ENCODE results near the gene ABHD17A. TPM values are rescaled to one million over a fixed set of nuclear protein-coding genes. Genes with fewer than 3 reads are reported as not detected.

Gene ABHD17A
- total RNA-seq, 1 experiment from 2014 or later = 102 TPM

- TF ChIP-seq EZH2 (IDR thresholded peaks at IDR 0.05; ENCODE audit: low read length, unreplicated experiment) = no peak
- TF ChIP-seq CTCF (conservative IDR thresholded peaks at IDR 0.05; ENCODE audit: low read depth, low read length) = peak; percentile 70
- no peak for TF ChIP-seq EZH2phosphoT487 (IDR thresholded peaks at IDR 0.05; ENCODE audit: borderline replicate concordance, low read length)
- Histone ChIP-seq H3K36me3 (ENCODE audit: low read depth, low read length) (no peaks in the 10 kb centered on the region), H3K9ac (ENCODE audit: low read length) (peak overlapping the region; percentile 31), H2AFZ (ENCODE audit: low read length) (peak overlapping the region; percentile 89), H4K20me1 (ENCODE audit: low read length) (no peaks in the 10 kb centered on the region), H3K4me2 (ENCODE audit: low read length) (peak overlapping the region; percentile 92), H3K79me2 (ENCODE audit: low read length) (no peaks in the 10 kb centered on the region), H3K27me3 (ENCODE audit: low read length) (no peaks in the 10 kb centered on the region), H3K4me1 (ENCODE audit: insufficient read depth, low read length) (peaks cover 8% of the 10 kb centered on the region; the same call in 1 of the 2 replicates), H3K27ac (ENCODE audit: low read length) (no peak overlapping the region), H3K9me3 (ENCODE audit: low read length) (no peaks in the 10 kb centered on the region), H3F3A (ENCODE audit: low read length, unreplicated experiment) (no peaks in the 10 kb centered on the region), H3K4me3 (ENCODE audit: low read length) (peak overlapping the region; percentile 67), H3K9me2 (replicated peaks; ENCODE audit: low read length) (no peaks in the 10 kb centered on the region)
- ATAC-seq = peak; percentile 80
- peak; percentile 76 for DNase-seq
- CTCF ChIA-PET = interaction anchor here (1.0 kb wide), 1 partner anchor 65 kb away, joined by 3 read pairs; no protein-coding TSS in a partner anchor
- intact Hi-C loops (cut with micrococcal nuclease) = no loop called here
- POLR2A ChIA-PET (ENCODE audit: unreplicated experiment) = no interaction called here
- no TSS peak for BruUV-seq (replicated peaks)
Measured at GRCh38 chr19:1929021-1929742, 43.9 kb upstream of the ABHD17A start.

- intact Hi-C loops (cut with micrococcal nuclease) = no loop called here
- ATAC-seq (no peak), DNase-seq (no peak)
- ChIA-PET POLR2A (ENCODE audit: unreplicated experiment) (no interaction called here), CTCF (no interaction called here)
- no peak overlapping the region for H3K9ac ChIP-seq (ENCODE audit: low read length)
- H3K9me3 ChIP-seq (ENCODE audit: low read length) = no peaks in the 10 kb centered on the region
- no peak overlapping the region for H3K4me3 ChIP-seq (ENCODE audit: low read length)
- H2AFZ ChIP-seq (ENCODE audit: low read length) = no peak overlapping the region
- H3K27me3 ChIP-seq (ENCODE audit: low read length) = no peaks in the 10 kb centered on the region
- TSS peak; percentile 62 for BruUV-seq (replicated peaks)
- TF ChIP-seq CTCF (conservative IDR thresholded peaks at IDR 0.05; ENCODE audit: low read depth, low read length) (no peak), EZH2 (IDR thresholded peaks at IDR 0.05; ENCODE audit: low read length, unreplicated experiment) (no peak), EZH2phosphoT487 (IDR thresholded peaks at IDR 0.05; ENCODE audit: borderline replicate concordance, low read length) (no peak)
- peaks cover 8% of the 10 kb centered on the region; the same call in 1 of the 2 replicates for H3K4me1 ChIP-seq (ENCODE audit: insufficient read depth, low read length)
- H3F3A ChIP-seq (ENCODE audit: low read length, unreplicated experiment) = no peaks in the 10 kb centered on the region
- H3K4me2 ChIP-seq (ENCODE audit: low read length) = no peak overlapping the region
- H3K36me3 ChIP-seq (ENCODE audit: low read depth, low read length) = peaks cover 4% of the 10 kb centered on the region; the same call in 1 of the 2 replicates
- H3K9me2 ChIP-seq (replicated peaks; ENCODE audit: low read length) = no peaks in the 10 kb centered on the region
- no peaks in the 10 kb centered on the region for H4K20me1 ChIP-seq (ENCODE audit: low read length)
- H3K79me2 ChIP-seq (ENCODE audit: low read length) = no peaks in the 10 kb centered on the region
- no peak overlapping the region for H3K27ac ChIP-seq (ENCODE audit: low read length)
Measured at GRCh38 chr19:1925544-1925943, 40.2 kb upstream of the ABHD17A start.

- no peak for TF ChIP-seq EZH2 (IDR thresholded peaks at IDR 0.05; ENCODE audit: low read length, unreplicated experiment)
- TF ChIP-seq CTCF (conservative IDR thresholded peaks at IDR 0.05; ENCODE audit: low read depth, low read length) = no peak
- no peak for TF ChIP-seq EZH2phosphoT487 (IDR thresholded peaks at IDR 0.05; ENCODE audit: borderline replicate concordance, low read length)
- POLR2A ChIA-PET (ENCODE audit: unreplicated experiment) = no interaction called here
- CTCF ChIA-PET = no interaction called here
- Histone ChIP-seq H3K4me3 (ENCODE audit: low read length) (no peak overlapping the region), H3K36me3 (ENCODE audit: low read depth, low read length) (peaks cover 4% of the 10 kb centered on the region; the same call in 1 of the 2 replicates), H3K4me1 (ENCODE audit: insufficient read depth, low read length) (peaks cover 3% of the 10 kb centered on the region; the same call in 1 of the 2 replicates), H4K20me1 (ENCODE audit: low read length) (no peaks in the 10 kb centered on the region), H3K27me3 (ENCODE audit: low read length) (no peaks in the 10 kb centered on the region), H3K9me2 (replicated peaks; ENCODE audit: low read length) (no peaks in the 10 kb centered on the region), H3K27ac (ENCODE audit: low read length) (no peak overlapping the region), H2AFZ (ENCODE audit: low read length) (no peak overlapping the region), H3K4me2 (ENCODE audit: low read length) (no peak overlapping the region), H3K9ac (ENCODE audit: low read length) (no peak overlapping the region), H3K79me2 (ENCODE audit: low read length) (no peaks in the 10 kb centered on the region), H3F3A (ENCODE audit: low read length, unreplicated experiment) (no peaks in the 10 kb centered on the region), H3K9me3 (ENCODE audit: low read length) (no peaks in the 10 kb centered on the region)
- DNase-seq (no peak), ATAC-seq (no peak)
- intact Hi-C loops (cut with micrococcal nuclease) = no loop called here
- no TSS peak for BruUV-seq (replicated peaks)
Measured at GRCh38 chr19:1924320-1924961, 39.1 kb upstream of the ABHD17A start.

Data from PC-3 (cell line).